Neutrophil (primary cell): ENCODE results near the gene RPS28.
"Not testable (repeated sequence)": the region's sequence is repeated elsewhere in the genome, so short reads cannot be mapped to it uniquely, and the experiment has no call there.

Source experiments
- H3K27ac ChIP-seq: fragments of 200-600 bp; sonication (generic); 2 replicates; pipeline ENCODE4 v1.5.1; 2016; ENCODE audit warnings: mild to moderate bottlenecking, moderate library complexity
- H3K27me3 ChIP-seq: fragments of 200-600 bp; sonication (generic); 2 replicates; pipeline ENCODE4 v1.6.0; 2016; ENCODE audit warnings: mild to moderate bottlenecking
- H3K36me3 ChIP-seq: fragments of 200-600 bp; sonication (generic); 2 replicates; pipeline ENCODE4 v1.5.1; 2017
- H3K4me1 ChIP-seq, 2 experiments: fragments of 200-600 bp in 1 of 2; sonication (generic) in 1 of 2; 1 replicate in 1 of 2; 2 replicates in 1 of 2; pipeline versions ENCODE4 v1.5.1 to v1.6.1; 2013 to 2016; ENCODE audit warnings: low read depth in 1 of 2, low read length in 1 of 2, mild to moderate bottlenecking in 1 of 2, moderate library complexity in 1 of 2; ENCODE audit not compliant: control insufficient read depth in 1 of 2, insufficient read depth in 1 of 2
- H3K4me3 ChIP-seq, 2 experiments: fragments of 200-600 bp in 1 of 2; sonication (generic) in 1 of 2; 1 replicate in 1 of 2; 2 replicates in 1 of 2; pipeline ENCODE4 v1.5.1; 2013 to 2016; ENCODE audit warnings: low read depth in 1 of 2, low read length in 1 of 2, mild to moderate bottlenecking in 1 of 2, moderate library complexity in 1 of 2
- H3K9me3 ChIP-seq: fragments of 200-600 bp; sonication (generic); 2 replicates; pipeline ENCODE4 v1.5.1; 2016
- TF ChIP-seq, protein P1 (sequence below): fragments of 200-600 bp; sonication (generic); IDR thresholded peaks from 2 replicates; pipeline ENCODE4 v1.5.1; 2016; ENCODE audit warnings: antibody characterized with exemption

Gene RPS28

DNA sequence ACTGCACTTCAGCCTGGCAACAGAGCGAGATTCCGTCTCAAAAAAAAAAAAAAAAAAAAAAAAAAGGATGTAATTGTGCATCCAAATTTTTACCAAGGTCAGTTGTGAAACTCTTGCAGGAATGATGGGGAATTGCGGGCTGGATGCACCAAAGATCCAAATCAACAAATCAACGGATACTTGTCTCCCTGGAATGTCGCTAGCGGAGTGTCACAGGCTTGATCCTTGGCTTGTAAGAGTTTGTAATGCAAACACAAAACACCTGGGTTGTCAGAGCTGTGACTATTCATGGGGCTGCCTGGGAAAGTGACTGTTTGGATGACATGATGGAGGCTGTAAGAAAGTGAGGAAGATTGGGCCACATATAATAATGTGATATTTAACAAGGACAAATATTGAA is 17.5 kb downstream of the RPS28 start:
- Histone ChIP-seq H3K36me3 (no peaks in the 10 kb centered on the region), H3K9me3 (no peaks in the 10 kb centered on the region), H3K27me3 (peaks cover 99% of the 10 kb centered on the region), H3K4me3 (no peak overlapping the region), H3K4me1 (no peaks in the 10 kb centered on the region), H3K27ac (no peak overlapping the region)
- TF ChIP-seq, protein P1, sequence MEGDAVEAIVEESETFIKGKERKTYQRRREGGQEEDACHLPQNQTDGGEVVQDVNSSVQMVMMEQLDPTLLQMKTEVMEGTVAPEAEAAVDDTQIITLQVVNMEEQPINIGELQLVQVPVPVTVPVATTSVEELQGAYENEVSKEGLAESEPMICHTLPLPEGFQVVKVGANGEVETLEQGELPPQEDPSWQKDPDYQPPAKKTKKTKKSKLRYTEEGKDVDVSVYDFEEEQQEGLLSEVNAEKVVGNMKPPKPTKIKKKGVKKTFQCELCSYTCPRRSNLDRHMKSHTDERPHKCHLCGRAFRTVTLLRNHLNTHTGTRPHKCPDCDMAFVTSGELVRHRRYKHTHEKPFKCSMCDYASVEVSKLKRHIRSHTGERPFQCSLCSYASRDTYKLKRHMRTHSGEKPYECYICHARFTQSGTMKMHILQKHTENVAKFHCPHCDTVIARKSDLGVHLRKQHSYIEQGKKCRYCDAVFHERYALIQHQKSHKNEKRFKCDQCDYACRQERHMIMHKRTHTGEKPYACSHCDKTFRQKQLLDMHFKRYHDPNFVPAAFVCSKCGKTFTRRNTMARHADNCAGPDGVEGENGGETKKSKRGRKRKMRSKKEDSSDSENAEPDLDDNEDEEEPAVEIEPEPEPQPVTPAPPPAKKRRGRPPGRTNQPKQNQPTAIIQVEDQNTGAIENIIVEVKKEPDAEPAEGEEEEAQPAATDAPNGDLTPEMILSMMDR = no peak

GRCh38 chr19:8340341-8341096 is 19.2 kb downstream of the RPS28 start:
- Histone ChIP-seq H3K9me3 (no peaks in the 10 kb centered on the region), H3K27ac (no peak overlapping the region), H3K27me3 (peaks cover 98% of the 10 kb centered on the region), H3K4me3 (no peak overlapping the region), H3K4me1 (no peaks in the 10 kb centered on the region), H3K36me3 (no peaks in the 10 kb centered on the region)
- TF ChIP-seq, protein P1 = no peak

- H3K27ac ChIP-seq, H3K36me3 ChIP-seq, H3K9me3 ChIP-seq, H3K4me1 ChIP-seq, H3K4me3 ChIP-seq: not testable (repeated sequence)
- peaks cover 90% of the 10 kb centered on the region for H3K27me3 ChIP-seq
Observed at GRCh38 chr19:8341504-8341903, 20.2 kb downstream of the RPS28 start.

GRCh38 chr19:8342316-8342683 is 21.0 kb downstream of the RPS28 start:
- Histone ChIP-seq H3K36me3 (no peaks in the 10 kb centered on the region), H3K9me3 (no peaks in the 10 kb centered on the region), H3K4me3 (no peak overlapping the region), H3K27ac (no peak overlapping the region), H3K4me1 (no peaks in the 10 kb centered on the region), H3K27me3 (peaks cover 83% of the 10 kb centered on the region)
- TF ChIP-seq, protein P1 = no peak

- no peak within 1 kb of the TSS for H3K4me3 ChIP-seq
- no peaks in the 10 kb centered on the region for H3K9me3 ChIP-seq
- peaks cover 78% of the 10 kb centered on the region for H3K27me3 ChIP-seq
- no peaks in the 10 kb centered on the region for H3K4me1 ChIP-seq
- no peak within 1 kb of the TSS for H3K27ac ChIP-seq
- TF ChIP-seq, protein P1 = no peak
- no peaks in the 10 kb centered on the region for H3K36me3 ChIP-seq
Observed at GRCh38 chr19:8342684-8343482, 21.6 kb downstream of the RPS28 start, which contains the start of gene KANK3. Gene KANK3 (minus strand): TSS chr19:8343262. CDS start chr19:8337828, 5,434 bp downstream.

DNA sequence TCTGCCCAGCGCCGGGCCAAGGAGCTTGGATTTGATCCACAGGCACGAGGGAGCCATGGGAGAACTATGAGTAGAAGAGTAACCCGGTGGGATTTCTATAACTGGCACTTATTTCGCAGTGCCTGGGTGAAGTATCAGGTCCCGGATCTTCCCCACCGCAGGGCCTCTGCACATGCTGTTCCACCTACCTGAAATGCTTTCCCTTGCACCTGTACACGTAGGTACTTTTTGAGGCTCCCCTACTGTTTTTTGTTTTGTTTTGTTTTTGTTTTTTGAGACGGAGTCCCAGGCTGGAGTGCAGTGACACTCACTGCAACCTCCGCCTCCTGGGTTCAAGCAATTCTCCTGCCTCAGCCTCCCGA is 22.2 kb downstream of the RPS28 start:
- TF ChIP-seq, protein P1 = no peak
- no peak overlapping the region for H3K4me3 ChIP-seq

DNA sequence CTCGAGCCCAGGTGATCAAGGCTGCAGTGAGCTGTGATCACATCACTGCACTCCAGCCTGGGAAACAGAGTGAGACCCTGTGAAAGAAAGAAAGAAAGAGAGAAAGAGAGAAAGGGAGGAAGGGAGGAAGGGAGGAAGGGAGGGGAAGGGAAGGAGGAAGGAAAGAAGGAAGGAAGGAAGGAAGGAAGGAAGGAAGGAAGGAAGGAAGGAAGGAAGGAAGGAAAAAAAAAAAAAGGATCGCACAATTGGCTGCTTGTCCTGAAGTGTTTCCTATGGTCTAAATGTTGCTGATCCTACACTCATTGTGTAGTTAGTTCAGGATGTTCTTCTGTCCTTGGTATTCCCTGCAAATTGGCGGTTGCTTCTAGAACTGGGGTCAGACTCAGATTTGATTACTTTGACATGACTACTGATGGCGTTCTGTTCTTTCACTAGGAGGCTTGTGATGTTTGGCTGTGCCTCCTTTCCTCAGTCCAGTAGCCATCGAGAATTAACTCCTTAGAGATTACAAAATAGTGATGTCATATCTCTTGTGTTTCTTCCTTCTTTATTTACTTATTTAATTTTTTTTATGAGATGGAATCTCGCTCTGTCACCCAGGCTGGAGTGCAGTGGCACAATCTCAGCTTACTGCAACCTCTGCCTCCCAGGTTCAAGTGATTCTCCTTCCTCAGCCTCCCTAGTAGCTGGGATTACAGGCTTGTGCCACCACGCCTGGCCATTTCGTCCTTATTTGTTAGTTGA is 28.5 kb downstream of the RPS28 start:
- peaks cover 52% of the 10 kb centered on the region for H3K27me3 ChIP-seq

More for the DNA sequence above, 22.2 kb downstream of the RPS28 start:
- H3K27ac ChIP-seq = no peak overlapping the region
- H3K9me3 ChIP-seq = no peaks in the 10 kb centered on the region
- peaks cover 72% of the 10 kb centered on the region for H3K27me3 ChIP-seq
- no peaks in the 10 kb centered on the region for H3K4me1 ChIP-seq
- no peaks in the 10 kb centered on the region for H3K36me3 ChIP-seq

More for the DNA sequence above, 28.5 kb downstream of the RPS28 start:
- H3K27ac ChIP-seq, H3K4me1 ChIP-seq, H3K9me3 ChIP-seq, H3K4me3 ChIP-seq, H3K36me3 ChIP-seq: not testable (repeated sequence)
